Neural progenitor cell (in vitro differentiated cells): ENCODE measurements around the gene SLC18B1.

ENCODE experiments used
- EZH2 ChIP-seq: fragments of 200-600 bp; sonication (generic); IDR thresholded peaks from 2 replicates; pipeline ENCODE4 v1.6.1; 2017; ENCODE audit warnings: antibody characterized with exemption, mild to moderate bottlenecking, moderate library complexity
- EZH2phosphoT487 ChIP-seq: fragments of 200-600 bp; sonication (generic); IDR thresholded peaks from 2 replicates; pipeline ENCODE4 v1.6.1; 2017; ENCODE audit warnings: antibody characterized with exemption
- TF ChIP-seq, protein P1 (sequence below): fragments of 200-600 bp; sonication (generic); IDR thresholded peaks from 2 replicates; pipeline ENCODE4 v1.5.1; 2017; ENCODE audit warnings: antibody characterized with exemption, mild to moderate bottlenecking

DNA sequence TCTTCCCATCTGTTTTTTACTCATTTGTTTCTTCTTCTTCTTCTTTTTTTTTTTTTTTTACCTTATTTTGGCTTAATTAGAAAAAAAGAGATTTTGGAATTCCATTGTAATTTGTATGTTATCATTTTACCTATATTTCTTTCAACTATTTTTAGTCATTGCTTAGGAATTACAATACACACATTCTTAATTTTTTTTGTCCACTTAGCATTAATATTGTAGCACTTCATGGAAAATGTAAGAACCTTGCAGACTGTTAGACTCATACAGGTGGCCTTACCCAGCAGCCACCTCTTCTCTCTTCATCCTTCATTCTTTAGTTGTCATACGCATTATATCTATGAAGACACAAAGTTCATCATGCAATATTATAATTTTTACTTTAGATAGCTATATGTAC is 5.8 kb upstream of the SLC18B1 start:
- TF ChIP-seq EZH2 (no peak), EZH2phosphoT487 (no peak)
- TF ChIP-seq, protein P1, sequence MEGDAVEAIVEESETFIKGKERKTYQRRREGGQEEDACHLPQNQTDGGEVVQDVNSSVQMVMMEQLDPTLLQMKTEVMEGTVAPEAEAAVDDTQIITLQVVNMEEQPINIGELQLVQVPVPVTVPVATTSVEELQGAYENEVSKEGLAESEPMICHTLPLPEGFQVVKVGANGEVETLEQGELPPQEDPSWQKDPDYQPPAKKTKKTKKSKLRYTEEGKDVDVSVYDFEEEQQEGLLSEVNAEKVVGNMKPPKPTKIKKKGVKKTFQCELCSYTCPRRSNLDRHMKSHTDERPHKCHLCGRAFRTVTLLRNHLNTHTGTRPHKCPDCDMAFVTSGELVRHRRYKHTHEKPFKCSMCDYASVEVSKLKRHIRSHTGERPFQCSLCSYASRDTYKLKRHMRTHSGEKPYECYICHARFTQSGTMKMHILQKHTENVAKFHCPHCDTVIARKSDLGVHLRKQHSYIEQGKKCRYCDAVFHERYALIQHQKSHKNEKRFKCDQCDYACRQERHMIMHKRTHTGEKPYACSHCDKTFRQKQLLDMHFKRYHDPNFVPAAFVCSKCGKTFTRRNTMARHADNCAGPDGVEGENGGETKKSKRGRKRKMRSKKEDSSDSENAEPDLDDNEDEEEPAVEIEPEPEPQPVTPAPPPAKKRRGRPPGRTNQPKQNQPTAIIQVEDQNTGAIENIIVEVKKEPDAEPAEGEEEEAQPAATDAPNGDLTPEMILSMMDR, result no peak
